Measurements from ENCODE around the gene IGSF21.

Gene IGSF21

GRCh38 chr1:18373882-18374493, 266.4 kb downstream of the IGSF21 start:
- no peaks in the 10 kb centered on the region for H3K27me3 ChIP-seq (ENCODE audit: insufficient read depth, insufficient read length)
- peaks cover 4% of the 10 kb centered on the region; the same call in 1 of the 2 replicates for H3K9me3 ChIP-seq (ENCODE audit: insufficient read depth, low read length)
- H3K4me1 ChIP-seq (ENCODE audit: insufficient read depth, insufficient read length) = peaks cover 8% of the 10 kb centered on the region
- H3K36me3 ChIP-seq (ENCODE audit: insufficient read depth, insufficient read length, low read length) = no peaks in the 10 kb centered on the region
- DNase-seq (ENCODE audit: low read depth, low spot score) = peak; percentile 54
- no peak overlapping the region for H3K4me3 ChIP-seq (ENCODE audit: insufficient read length, low read depth)
- no peak overlapping the region for H3K9ac ChIP-seq (ENCODE audit: insufficient read length, low read depth)
- TF ChIP-seq ZNF274 (IDR thresholded peaks at IDR 0.05; ENCODE audit: low read depth, low read length) = no peak
- no peak for TF ChIP-seq YY1 (IDR thresholded peaks at IDR 0.05; ENCODE audit: insufficient read depth, insufficient read length)
- no peak for TF ChIP-seq SUZ12 (IDR thresholded peaks at IDR 0.05; ENCODE audit: extremely low read depth, insufficient read depth, insufficient read length)

- no peaks in the 10 kb centered on the region for H3K27me3 ChIP-seq (ENCODE audit: insufficient read depth, insufficient read length)
- H3K9me3 ChIP-seq (ENCODE audit: insufficient read depth, low read length) = peaks cover 15% of the 10 kb centered on the region; the same call in 1 of the 2 replicates
- no peak for TF ChIP-seq ZNF274 (IDR thresholded peaks at IDR 0.05; ENCODE audit: low read depth, low read length)
- TF ChIP-seq YY1 (IDR thresholded peaks at IDR 0.05; ENCODE audit: insufficient read depth, insufficient read length) = no peak
- no peak for TF ChIP-seq SUZ12 (IDR thresholded peaks at IDR 0.05; ENCODE audit: extremely low read depth, insufficient read depth, insufficient read length)
- H3K4me3 ChIP-seq (ENCODE audit: insufficient read length, low read depth) = no peak overlapping the region
- H3K9ac ChIP-seq (ENCODE audit: insufficient read length, low read depth) = no peak overlapping the region
- no peaks in the 10 kb centered on the region for H3K36me3 ChIP-seq (ENCODE audit: insufficient read depth, insufficient read length, low read length)
- DNase-seq (ENCODE audit: low read depth, low spot score) = no peak
- peaks cover 8% of the 10 kb centered on the region for H3K4me1 ChIP-seq (ENCODE audit: insufficient read depth, insufficient read length)
Measured at GRCh38 chr1:18376661-18377060, 269.1 kb downstream of the IGSF21 start.

GRCh38 chr1:18380288-18380687, 272.7 kb downstream of the IGSF21 start:
- Histone ChIP-seq H3K4me3 (ENCODE audit: insufficient read length, low read depth) (no peak overlapping the region), H3K9me3 (ENCODE audit: insufficient read depth, low read length) (peaks cover 15% of the 10 kb centered on the region; the same call in 1 of the 2 replicates), H3K9ac (ENCODE audit: insufficient read length, low read depth) (no peak overlapping the region), H3K27me3 (ENCODE audit: insufficient read depth, insufficient read length) (no peaks in the 10 kb centered on the region), H3K36me3 (ENCODE audit: insufficient read depth, insufficient read length, low read length) (no peaks in the 10 kb centered on the region), H3K4me1 (ENCODE audit: insufficient read depth, insufficient read length) (peaks cover 4% of the 10 kb centered on the region)
- DNase-seq (ENCODE audit: low read depth, low spot score) = no peak
- TF ChIP-seq ZNF274 (IDR thresholded peaks at IDR 0.05; ENCODE audit: low read depth, low read length) = no peak
- no peak for TF ChIP-seq SUZ12 (IDR thresholded peaks at IDR 0.05; ENCODE audit: extremely low read depth, insufficient read depth, insufficient read length)
- no peak for TF ChIP-seq YY1 (IDR thresholded peaks at IDR 0.05; ENCODE audit: insufficient read depth, insufficient read length)

- DNase-seq (ENCODE audit: low read depth, low spot score) = no peak
- Histone ChIP-seq H3K9me3 (ENCODE audit: insufficient read depth, low read length) (peaks cover 11% of the 10 kb centered on the region; the same call in 1 of the 2 replicates), H3K9ac (ENCODE audit: insufficient read length, low read depth) (no peak overlapping the region), H3K36me3 (ENCODE audit: insufficient read depth, insufficient read length, low read length) (no peaks in the 10 kb centered on the region), H3K4me3 (ENCODE audit: insufficient read length, low read depth) (no peak overlapping the region), H3K4me1 (ENCODE audit: insufficient read depth, insufficient read length) (peaks cover 4% of the 10 kb centered on the region), H3K27me3 (ENCODE audit: insufficient read depth, insufficient read length) (no peaks in the 10 kb centered on the region)
- TF ChIP-seq YY1 (IDR thresholded peaks at IDR 0.05; ENCODE audit: insufficient read depth, insufficient read length) (no peak), SUZ12 (IDR thresholded peaks at IDR 0.05; ENCODE audit: extremely low read depth, insufficient read depth, insufficient read length) (no peak), ZNF274 (IDR thresholded peaks at IDR 0.05; ENCODE audit: low read depth, low read length) (no peak)
Measured at GRCh38 chr1:18384059-18384458, 276.5 kb downstream of the IGSF21 start.

- Histone ChIP-seq H3K4me3 (ENCODE audit: insufficient read length, low read depth) (no peak overlapping the region), H3K9ac (ENCODE audit: insufficient read length, low read depth) (no peak overlapping the region), H3K36me3 (ENCODE audit: insufficient read depth, insufficient read length, low read length) (no peaks in the 10 kb centered on the region), H3K9me3 (ENCODE audit: insufficient read depth, low read length) (peaks cover 11% of the 10 kb centered on the region; the same call in 1 of the 2 replicates), H3K4me1 (ENCODE audit: insufficient read depth, insufficient read length) (peaks cover 4% of the 10 kb centered on the region), H3K27me3 (ENCODE audit: insufficient read depth, insufficient read length) (no peaks in the 10 kb centered on the region)
- TF ChIP-seq SUZ12 (IDR thresholded peaks at IDR 0.05; ENCODE audit: extremely low read depth, insufficient read depth, insufficient read length) (no peak), ZNF274 (IDR thresholded peaks at IDR 0.05; ENCODE audit: low read depth, low read length) (no peak), YY1 (IDR thresholded peaks at IDR 0.05; ENCODE audit: insufficient read depth, insufficient read length) (no peak)
- DNase-seq (ENCODE audit: low read depth, low spot score) = no peak
Measured at GRCh38 chr1:18384471-18384870, 276.9 kb downstream of the IGSF21 start.

GRCh38 chr1:18385239-18385790, 277.7 kb downstream of the IGSF21 start:
- H3K9ac ChIP-seq (ENCODE audit: insufficient read length, low read depth) = peak overlapping the region; percentile 18
- H3K27me3 ChIP-seq (ENCODE audit: insufficient read depth, insufficient read length) = no peaks in the 10 kb centered on the region
- no peak for DNase-seq (ENCODE audit: low read depth, low spot score)
- TF ChIP-seq ZNF274 (IDR thresholded peaks at IDR 0.05; ENCODE audit: low read depth, low read length) (no peak), YY1 (IDR thresholded peaks at IDR 0.05; ENCODE audit: insufficient read depth, insufficient read length) (no peak), SUZ12 (IDR thresholded peaks at IDR 0.05; ENCODE audit: extremely low read depth, insufficient read depth, insufficient read length) (no peak)
- peaks cover 4% of the 10 kb centered on the region for H3K4me1 ChIP-seq (ENCODE audit: insufficient read depth, insufficient read length)
- H3K4me3 ChIP-seq (ENCODE audit: insufficient read length, low read depth) = peak overlapping the region; percentile 6
- no peaks in the 10 kb centered on the region for H3K36me3 ChIP-seq (ENCODE audit: insufficient read depth, insufficient read length, low read length)
- H3K9me3 ChIP-seq (ENCODE audit: insufficient read depth, low read length) = peaks cover 3% of the 10 kb centered on the region; the same call in 1 of the 2 replicates

- H3K9me3 ChIP-seq (ENCODE audit: insufficient read depth, low read length) = no peaks in the 10 kb centered on the region
- H3K9ac ChIP-seq (ENCODE audit: insufficient read length, low read depth) = no peak overlapping the region
- H3K36me3 ChIP-seq (ENCODE audit: insufficient read depth, insufficient read length, low read length) = no peaks in the 10 kb centered on the region
- H3K4me3 ChIP-seq (ENCODE audit: insufficient read length, low read depth) = no peak overlapping the region
- no peaks in the 10 kb centered on the region for H3K27me3 ChIP-seq (ENCODE audit: insufficient read depth, insufficient read length)
- no peak for DNase-seq (ENCODE audit: low read depth, low spot score)
- no peak for TF ChIP-seq SUZ12 (IDR thresholded peaks at IDR 0.05; ENCODE audit: extremely low read depth, insufficient read depth, insufficient read length)
- TF ChIP-seq ZNF274 (IDR thresholded peaks at IDR 0.05; ENCODE audit: low read depth, low read length) = no peak
- no peak for TF ChIP-seq YY1 (IDR thresholded peaks at IDR 0.05; ENCODE audit: insufficient read depth, insufficient read length)
- H3K4me1 ChIP-seq (ENCODE audit: insufficient read depth, insufficient read length) = peaks cover 7% of the 10 kb centered on the region
Measured at GRCh38 chr1:18386591-18386990, 279.0 kb downstream of the IGSF21 start.
